HFFc6 (cell line): Measurements from ENCODE around the gene PRMT2. TPM values are rescaled to one million over a fixed set of nuclear protein-coding genes. Genes with fewer than 3 reads are reported as not detected.
"Not testable (repeated sequence)": the region's sequence is repeated elsewhere in the genome, so short reads cannot be mapped to it uniquely, and the experiment has no call there.

ENCODE experiments used
- DNase-seq: peaks from one replicate; pipeline ENCODE4 v3.0.0-alpha.2; 2018
- H3K27ac Mint-ChIP-seq: 2 replicates; pipeline ENCODE4 v1.8.0; 2020; ENCODE audit warnings: mild to moderate bottlenecking, mixed read lengths
- H3K27me3 Mint-ChIP-seq: 2 replicates; pipeline ENCODE4 v1.8.0; 2021; ENCODE audit warnings: mild to moderate bottlenecking, moderate library complexity, mixed read lengths; ENCODE audit not compliant: insufficient read depth
- H3K36me3 Mint-ChIP-seq: 2 replicates; pipeline ENCODE4 v1.8.0; 2021; ENCODE audit warnings: low read depth, mixed read lengths
- H3K4me1 Mint-ChIP-seq: 2 replicates; pipeline ENCODE4 v1.8.0; 2020; ENCODE audit warnings: low read depth, mixed read lengths
- H3K4me3 Mint-ChIP-seq: 2 replicates; pipeline ENCODE4 v1.8.0; 2020; ENCODE audit warnings: mild to moderate bottlenecking, moderate library complexity, mixed read lengths
- H3K9me3 Mint-ChIP-seq: 2 replicates; pipeline ENCODE4 v1.8.0; 2020; ENCODE audit warnings: mild to moderate bottlenecking, mixed read lengths
- total RNA-seq, 6 experiments: library from RNA; stranded (reverse); fragmentation: NEBNext Ultra II Directional; extraction: Animal tissue kit (Norgen Biotek cat#: 25700); gene quantifications; 2 replicates in 1 of 6; 3 replicates in 5 of 6; pipeline ENCODE4 v1.2.3, GENCODE V29; 2021
- TF ChIP-seq, protein P1 (sequence below): fragments of 200-600 bp; sonication (generic); IDR thresholded peaks from 2 replicates; pipeline ENCODE4 v1.5.0; 2021; ENCODE audit warnings: antibody characterized with exemption, mild to moderate bottlenecking

PRMT2 gene
- total RNA-seq, 6 experiments from 2014 or later, result 98.9 to 111 (median 105) TPM

DNA sequence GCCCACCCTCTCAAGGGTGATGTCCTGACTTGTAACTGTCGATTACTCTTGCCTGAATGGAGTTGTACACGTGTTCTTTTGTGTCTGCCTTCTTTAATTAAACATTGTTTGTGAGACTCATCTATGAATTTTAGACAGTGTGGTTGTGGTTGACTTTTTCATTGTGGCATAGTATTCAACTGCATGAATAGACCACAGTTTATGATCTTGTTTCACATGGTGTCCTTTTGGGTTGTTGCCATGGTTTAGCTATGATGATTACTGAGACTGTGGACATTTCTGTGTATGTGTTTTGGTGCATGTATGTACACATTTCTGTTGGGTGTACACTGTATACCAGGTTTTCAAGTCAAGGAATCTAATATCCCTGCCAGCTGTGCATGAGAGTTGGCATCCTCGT lies 30.1 kb downstream of the PRMT2 start:
- no peak overlapping the region for H3K4me3 Mint-ChIP-seq
- H3K4me1 Mint-ChIP-seq, result peaks cover 22% of the 10 kb centered on the region
- no peaks in the 10 kb centered on the region for H3K9me3 Mint-ChIP-seq
- TF ChIP-seq, protein P1, sequence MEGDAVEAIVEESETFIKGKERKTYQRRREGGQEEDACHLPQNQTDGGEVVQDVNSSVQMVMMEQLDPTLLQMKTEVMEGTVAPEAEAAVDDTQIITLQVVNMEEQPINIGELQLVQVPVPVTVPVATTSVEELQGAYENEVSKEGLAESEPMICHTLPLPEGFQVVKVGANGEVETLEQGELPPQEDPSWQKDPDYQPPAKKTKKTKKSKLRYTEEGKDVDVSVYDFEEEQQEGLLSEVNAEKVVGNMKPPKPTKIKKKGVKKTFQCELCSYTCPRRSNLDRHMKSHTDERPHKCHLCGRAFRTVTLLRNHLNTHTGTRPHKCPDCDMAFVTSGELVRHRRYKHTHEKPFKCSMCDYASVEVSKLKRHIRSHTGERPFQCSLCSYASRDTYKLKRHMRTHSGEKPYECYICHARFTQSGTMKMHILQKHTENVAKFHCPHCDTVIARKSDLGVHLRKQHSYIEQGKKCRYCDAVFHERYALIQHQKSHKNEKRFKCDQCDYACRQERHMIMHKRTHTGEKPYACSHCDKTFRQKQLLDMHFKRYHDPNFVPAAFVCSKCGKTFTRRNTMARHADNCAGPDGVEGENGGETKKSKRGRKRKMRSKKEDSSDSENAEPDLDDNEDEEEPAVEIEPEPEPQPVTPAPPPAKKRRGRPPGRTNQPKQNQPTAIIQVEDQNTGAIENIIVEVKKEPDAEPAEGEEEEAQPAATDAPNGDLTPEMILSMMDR, result no peak
- no peak overlapping the region for H3K27ac Mint-ChIP-seq
- peaks cover 12% of the 10 kb centered on the region for H3K36me3 Mint-ChIP-seq
- DNase-seq, result no peak
- H3K27me3 Mint-ChIP-seq, result peaks cover 2% of the 10 kb centered on the region

DNA sequence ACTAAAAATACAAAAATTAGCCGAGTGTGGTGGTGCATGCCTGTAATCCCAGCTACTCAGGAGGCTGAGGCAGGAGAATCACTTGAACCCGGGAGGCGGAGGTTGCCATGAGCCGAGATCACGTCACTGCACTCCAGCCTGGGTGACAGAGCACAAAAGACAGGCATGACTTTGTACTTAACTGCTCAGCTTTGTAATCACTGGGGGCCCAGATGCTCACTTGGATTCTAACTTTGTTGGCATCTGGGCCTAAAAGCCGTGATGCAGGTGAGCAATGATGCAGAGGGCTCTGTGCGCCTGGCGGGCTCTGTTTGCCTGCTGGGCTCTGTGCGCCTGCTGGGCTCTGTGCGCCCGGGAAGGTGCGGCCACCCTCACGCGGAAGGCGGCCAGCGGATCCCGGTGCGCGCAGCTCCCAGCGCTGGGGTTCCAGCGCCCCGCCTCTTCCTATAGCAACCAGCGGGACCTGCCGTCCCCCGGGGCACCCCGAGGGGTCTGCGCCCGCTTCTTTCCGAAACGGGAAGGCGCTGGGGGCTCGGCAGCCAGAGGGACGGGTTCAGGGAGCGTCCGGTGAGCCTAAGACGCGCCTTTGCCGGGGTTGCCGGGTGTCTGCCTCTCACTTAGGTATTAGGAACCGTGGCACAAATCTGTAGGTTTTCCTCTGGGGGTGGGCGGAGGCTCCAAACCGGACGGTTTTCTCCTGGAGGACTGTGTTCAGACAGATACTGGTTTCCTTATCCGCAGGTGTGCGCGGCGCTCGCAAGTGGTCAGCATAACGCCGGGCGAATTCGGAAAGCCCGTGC lies 31.7 kb downstream of the PRMT2 start:
- TF ChIP-seq, protein P1, result no peak
- H3K4me1 Mint-ChIP-seq, result peaks cover 16% of the 10 kb centered on the region
- DNase-seq, result no peak
- H3K9me3 Mint-ChIP-seq, result no peaks in the 10 kb centered on the region
- peaks cover 12% of the 10 kb centered on the region for H3K36me3 Mint-ChIP-seq
- no peak overlapping the region for H3K27ac Mint-ChIP-seq
- peaks cover 8% of the 10 kb centered on the region for H3K27me3 Mint-ChIP-seq
- H3K4me3 Mint-ChIP-seq, result peak overlapping the region; percentile 87

DNA sequence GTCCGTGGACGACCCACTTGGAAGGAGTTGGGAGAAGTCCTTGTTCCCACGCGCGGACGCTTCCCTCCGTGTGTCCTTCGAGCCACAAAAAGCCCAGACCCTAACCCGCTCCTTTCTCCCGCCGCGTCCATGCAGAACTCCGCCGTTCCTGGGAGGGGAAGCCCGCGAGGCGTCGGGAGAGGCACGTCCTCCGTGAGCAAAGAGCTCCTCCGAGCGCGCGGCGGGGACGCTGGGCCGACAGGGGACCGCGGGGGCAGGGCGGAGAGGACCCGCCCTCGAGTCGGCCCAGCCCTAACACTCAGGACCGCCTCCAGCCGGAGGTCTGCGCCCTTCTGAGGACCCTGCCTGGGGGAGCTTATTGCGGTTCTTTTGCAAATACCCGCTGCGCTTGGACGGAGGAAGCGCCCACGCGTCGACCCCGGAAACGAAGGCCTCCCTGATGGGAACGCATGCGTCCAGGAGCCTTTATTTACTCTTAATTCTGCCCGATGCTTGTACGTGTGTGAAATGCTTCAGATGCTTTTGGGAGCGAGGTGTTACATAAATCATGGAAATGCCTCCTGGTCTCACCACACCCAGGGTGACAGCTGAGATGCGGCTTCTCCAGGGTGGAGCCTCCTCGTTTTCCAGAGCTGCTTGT lies 32.4 kb downstream of the PRMT2 start:
- peaks cover 8% of the 10 kb centered on the region for H3K27me3 Mint-ChIP-seq
- H3K27ac Mint-ChIP-seq, result no peak overlapping the region
- H3K4me3 Mint-ChIP-seq, result peak overlapping the region; percentile 87
- no peak for DNase-seq
- TF ChIP-seq, protein P1, result no peak
- no peaks in the 10 kb centered on the region for H3K9me3 Mint-ChIP-seq
- peaks cover 12% of the 10 kb centered on the region for H3K4me1 Mint-ChIP-seq
- peaks cover 12% of the 10 kb centered on the region for H3K36me3 Mint-ChIP-seq

DNA sequence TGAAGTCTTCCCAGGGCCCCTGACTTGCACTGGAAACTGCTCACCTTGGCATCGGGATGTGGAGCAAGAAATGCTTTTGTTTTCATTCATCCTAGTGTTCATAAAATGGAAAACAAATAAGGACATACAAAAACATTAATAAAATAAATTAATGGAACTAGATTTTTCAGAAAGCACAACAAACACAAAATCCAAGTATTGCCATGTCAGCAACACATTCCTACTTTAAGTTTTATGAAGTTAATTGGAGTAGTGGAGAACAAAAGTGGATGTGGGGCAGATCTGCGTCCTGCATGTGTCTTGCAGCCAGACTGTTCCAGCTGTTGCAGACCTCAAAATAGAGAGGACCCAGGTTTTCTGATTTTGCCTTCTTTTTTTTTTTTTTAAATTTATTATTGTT lies 32.9 kb downstream of the PRMT2 start:
- no peak for DNase-seq
- H3K27me3 Mint-ChIP-seq, result peaks cover 12% of the 10 kb centered on the region
- peaks cover 7% of the 10 kb centered on the region for H3K4me1 Mint-ChIP-seq
- H3K4me3 Mint-ChIP-seq, result peak overlapping the region; percentile 87
- H3K27ac Mint-ChIP-seq, result no peak overlapping the region
- H3K9me3 Mint-ChIP-seq, result no peaks in the 10 kb centered on the region
- TF ChIP-seq, protein P1, result no peak
- peaks cover 8% of the 10 kb centered on the region for H3K36me3 Mint-ChIP-seq

DNA sequence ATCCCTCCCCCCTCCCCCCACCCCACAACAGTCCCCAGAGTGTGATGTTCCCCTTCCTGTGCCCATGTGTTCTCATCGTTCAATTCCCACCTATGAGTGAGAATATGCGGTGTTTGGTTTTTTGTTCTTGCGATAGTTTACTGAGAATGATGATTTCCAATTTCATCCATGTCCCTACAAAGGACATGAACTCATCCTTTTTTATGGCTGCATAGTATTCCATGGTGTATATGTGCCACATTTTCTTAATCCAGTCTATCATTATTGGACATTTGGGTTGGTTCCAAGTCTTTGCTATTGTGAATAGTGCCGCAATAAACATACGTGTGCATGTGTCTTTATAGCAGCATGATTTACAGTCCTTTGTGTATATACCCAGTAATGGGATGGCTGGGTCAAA lies 33.4 kb downstream of the PRMT2 start:
- not testable (repeated sequence) for H3K27ac Mint-ChIP-seq, DNase-seq, H3K9me3 Mint-ChIP-seq, H3K36me3 Mint-ChIP-seq, H3K4me1 Mint-ChIP-seq, H3K4me3 Mint-ChIP-seq
- H3K27me3 Mint-ChIP-seq, result peaks cover 12% of the 10 kb centered on the region

DNA sequence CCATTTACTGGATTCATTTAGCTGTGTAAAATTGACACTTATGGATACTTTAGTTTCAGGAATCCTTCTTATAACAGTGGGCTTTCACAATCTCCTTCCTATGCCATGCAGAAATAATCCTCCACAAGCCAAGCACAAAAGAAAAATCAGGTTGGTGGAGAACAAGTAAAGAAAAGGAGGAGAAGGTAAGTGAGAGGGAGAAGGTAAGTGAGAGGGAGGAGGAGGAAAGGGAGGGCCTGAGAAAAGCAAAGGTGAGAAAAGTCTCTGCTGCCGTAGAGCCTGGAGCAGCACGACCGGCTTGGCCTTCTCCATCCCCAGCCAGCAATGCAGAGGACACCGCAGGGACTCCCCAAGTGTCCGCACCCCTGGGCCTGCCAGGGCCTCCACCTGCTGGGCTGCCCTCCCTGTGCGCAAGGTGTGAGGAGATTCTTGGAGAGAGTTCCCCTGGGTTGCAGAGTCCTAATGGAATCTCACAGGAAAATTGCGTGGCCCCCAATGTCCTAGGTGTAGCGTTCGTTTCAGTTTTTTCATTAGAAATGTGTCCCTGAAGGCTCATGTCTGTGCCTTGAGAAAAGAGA lies 39.0 kb downstream of the PRMT2 start:
- Mint-ChIP-seq H3K27me3 (peaks cover 19% of the 10 kb centered on the region), H3K27ac (no peak overlapping the region), H3K9me3 (no peaks in the 10 kb centered on the region), H3K36me3 (no peaks in the 10 kb centered on the region), H3K4me1 (0 out of 2 replicates have a peak, but pooled peaks cover 6% of the 10 kb centered on the region), H3K4me3 (no peak overlapping the region)
- TF ChIP-seq, protein P1, result no peak
- DNase-seq, result no peak
